HepG2 (cell line): ENCODE data around the gene TIAM2. TPM values are rescaled to one million over a fixed set of nuclear protein-coding genes. Genes with fewer than 3 reads are reported as not detected.

Experiments
- ATAC-seq: fragments of 200-7000 bp; cut with Tn5 transposase; 3 replicates; pipeline ENCODE4 v1.9.1; 2020; ENCODE audit warnings: mild to moderate bottlenecking, moderate library complexity
- BruUV-seq: library from RNA; stranded (reverse); fragments of 400-500 nt; replicated peaks from 2 replicates; lab custom pipeline; 2021; lab: Mats Ljungman, UMichigan
- CTCF ChIA-PET: fragments of 300-600 bp; formaldehyde crosslinking; extraction: SDS; loops from one replicate; lab custom pipeline; 2021; ENCODE audit warnings: low total read pairs, inconsistent platforms, low intra/inter-chr PET ratio; lab: Yijun Ruan, JAX
- POLR2A ChIA-PET: fragments of 350-600 bp; sonication (Branson Sonifier 250); formaldehyde crosslinking; loops from one replicate; lab custom pipeline; 2020; ENCODE audit warnings: antibody characterized with exemption, inconsistent platforms; lab: Yijun Ruan, JAX
- DNase-seq: peaks from one replicate; pipeline ENCODE4 v3.0.0-alpha.2; 2015; ENCODE audit warnings: low spot score
- FAIRE-seq: peaks from 3 replicates; lab custom pipeline; 2011; peaks lifted over from hg19 to GRCh38; lab: Jason Lieb, UNC
- H2AFZ ChIP-seq: one replicate; pipeline ENCODE4 v1.6.1; 2011; ENCODE audit warnings: low read length, inconsistent platforms
- H3K27ac ChIP-seq: fragments of 300-600 bp; 3 replicates; pipeline ENCODE4 v1.8.0; 2011; ENCODE audit warnings: mixed run types, mild to moderate bottlenecking, mixed read lengths, low read length, inconsistent platforms; ENCODE audit not compliant: insufficient read depth; ENCODE audit errors: extremely low read length
- H3K27me3 ChIP-seq, 2 experiments: fragments of 200-600 bp in 1 of 2; 2 replicates in 1 of 2; 3 replicates in 1 of 2; pipeline versions ENCODE4 v1.6.0 to v1.8.0; 2011; ENCODE audit warnings: low read length in 2 of 2, mild to moderate bottlenecking in 2 of 2, moderate library complexity in 2 of 2, inconsistent platforms in 1 of 2; ENCODE audit not compliant: insufficient read depth in 2 of 2, control insufficient read depth in 1 of 2
- H3K36me3 ChIP-seq, 2 experiments: fragments of 200-600 bp in 1 of 2; replicated peaks in 1 of 2; 2 replicates in 1 of 2; 3 replicates in 1 of 2; pipeline versions ENCODE4 v1.5.1 to v1.8.0; 2011; ENCODE audit warnings: low read length in 2 of 2, inconsistent platforms in 1 of 2; ENCODE audit not compliant: insufficient read depth in 2 of 2, control insufficient read depth in 1 of 2
- H3K4me1 ChIP-seq: 2 replicates; pipeline ENCODE4 v1.5.1; 2012; ENCODE audit warnings: low read length, inconsistent platforms; ENCODE audit not compliant: insufficient read depth
- H3K4me2 ChIP-seq: 2 replicates; pipeline ENCODE4 v1.6.0; 2011; ENCODE audit warnings: low read depth, low read length, inconsistent platforms
- H3K4me3 ChIP-seq, 3 experiments: fragments of 200-600 bp in 1 of 3; sonication (generic), shearing (Covaris generic) in 1 of 3; replicated peaks in 1 of 3; 2 replicates each; pipeline ENCODE4 v1.5.1; 2011 to 2016; ENCODE audit warnings: low read length in 3 of 3, inconsistent platforms in 2 of 3, low read depth in 2 of 3, mild to moderate bottlenecking in 2 of 3, control low read depth in 1 of 3, mixed read lengths in 1 of 3; ENCODE audit not compliant: insufficient read depth in 1 of 3
- H3K79me2 ChIP-seq: one replicate; pipeline ENCODE4 v1.6.1; 2011; ENCODE audit warnings: low read length, inconsistent platforms; ENCODE audit not compliant: insufficient read depth
- H3K9ac ChIP-seq: 2 replicates; pipeline ENCODE4 v1.6.0; 2011; ENCODE audit warnings: mild to moderate bottlenecking, low read depth, low read length, inconsistent platforms; ENCODE audit not compliant: insufficient read depth
- H3K9me3 ChIP-seq: 2 replicates; pipeline ENCODE4 v1.5.1; 2012; ENCODE audit warnings: mild to moderate bottlenecking, low read length
- H4K20me1 ChIP-seq: 2 replicates; pipeline ENCODE4 v1.6.0; 2011; ENCODE audit warnings: inconsistent platforms, mild to moderate bottlenecking, low read length, moderate library complexity; ENCODE audit not compliant: insufficient read depth
- IRX3 ChIP-seq: sonication (generic); formaldehyde crosslinking; IDR thresholded peaks from 2 replicates; pipeline ENCODE4 v1.8.1; 2023; ENCODE audit warnings: mild to moderate bottlenecking, low read depth, missing genetic modification reagents, borderline replicate concordance
- RFXANK ChIP-seq: IDR thresholded peaks from 2 replicates; pipeline ENCODE4 v1.6.1; 2016
- SIN3B ChIP-seq: fragments of 150-350 bp; IDR thresholded peaks from 2 replicates; pipeline ENCODE4 v1.6.1; 2014; ENCODE audit warnings: low read length
- WIZ ChIP-seq: sonication (generic); formaldehyde crosslinking; IDR thresholded peaks from 2 replicates; pipeline ENCODE4 v1.5.1; 2020; ENCODE audit warnings: mild to moderate bottlenecking, missing genetic modification reagents
- ZBTB40 ChIP-seq, 2 experiments: fragments of 450-650 bp in 1 of 2; sonication (generic) in 1 of 2; formaldehyde crosslinking in 1 of 2; IDR thresholded peaks; 2 replicates each; pipeline versions ENCODE4 v1.6.1 to v1.8.0; 2016 to 2022; ENCODE audit warnings: antibody characterized with exemption in 1 of 2, mild to moderate bottlenecking in 1 of 2, missing genetic modification reagents in 1 of 2
- ZBTB7A ChIP-seq: sonication (generic); formaldehyde crosslinking; IDR thresholded peaks from 2 replicates; pipeline ENCODE4 v1.8.0; 2022; ENCODE audit warnings: mild to moderate bottlenecking, missing genetic modification reagents
- ZNF704 ChIP-seq: sonication (generic); formaldehyde crosslinking; IDR thresholded peaks from 2 replicates; pipeline ENCODE4 v1.8.1; 2023; ENCODE audit warnings: mild to moderate bottlenecking, inconsistent platforms, moderate library complexity, missing genetic modification reagents, borderline replicate concordance
- ZNF747 ChIP-seq: sonication (generic); formaldehyde crosslinking; IDR thresholded peaks from 2 replicates; pipeline ENCODE4 v1.8.1; 2023; ENCODE audit warnings: missing genetic modification reagents, mild to moderate bottlenecking, borderline replicate concordance
- ZNF891 ChIP-seq: sonication (generic); formaldehyde crosslinking; IDR thresholded peaks from 2 replicates; pipeline ENCODE4 v1.5.0; 2020; ENCODE audit warnings: mild to moderate bottlenecking, missing genetic modification reagents
- WGBS: methylation state at CpG from one replicate; pipeline ENCODE4 v1.1.6; 2017; ENCODE audit warnings: low lambda C conversion rate; 5-methylcytosine and 5-hydroxymethylcytosine counted together
- in situ Hi-C: cut with HindIII; loops from 2 replicates; pipeline ENCODE4 v1.10.0; 2017; ENCODE audit warnings: low pct_unique_long_range_greater_than_20kb; ENCODE audit not compliant: extremely low pct_ligation_motif_present
- intact Hi-C: fragments of 100-400 bp; cut with micrococcal nuclease; formaldehyde crosslinking; loops from one replicate; pipeline ENCODE4 v1.10.0; 2022; ENCODE audit not compliant: unreplicated experiment
- polyA plus RNA-seq, 8 experiments: library from polyadenylated mRNA; depleted of rRNA in 3 of 8; stranded (reverse) in 7 of 8; unstranded in 1 of 8; fragments of >200 nt; fragmentation: Illumina TruSeq in 4 of 8; extraction: Trizol in 4 of 8; gene quantifications; 2 replicates each; pipeline versions ENCODE4 v1.2.1 to v1.2.3, GENCODE V29; 2011 to 2016; ENCODE audit warnings: low read depth in 4 of 8, missing spikeins in 1 of 8, mixed read lengths in 1 of 8; ENCODE audit not compliant: insufficient read depth in 1 of 8
- total RNA-seq, 5 experiments: library from RNA; depleted of rRNA; stranded (reverse); fragments of >200 nt; fragmentation: Illumina TruSeq; extraction: Trizol; gene quantifications; 2 replicates each; pipeline ENCODE4 v1.2.3, GENCODE V29; 2016; ENCODE audit warnings: low read depth in 1 of 5

The TIAM2 gene
- total and polyA plus RNA-seq, 2 of the 13 experiments (the other 11 are each of a cell fraction or from before 2014, with no cell fraction given) = 4.1 to 4.5 TPM

DNA sequence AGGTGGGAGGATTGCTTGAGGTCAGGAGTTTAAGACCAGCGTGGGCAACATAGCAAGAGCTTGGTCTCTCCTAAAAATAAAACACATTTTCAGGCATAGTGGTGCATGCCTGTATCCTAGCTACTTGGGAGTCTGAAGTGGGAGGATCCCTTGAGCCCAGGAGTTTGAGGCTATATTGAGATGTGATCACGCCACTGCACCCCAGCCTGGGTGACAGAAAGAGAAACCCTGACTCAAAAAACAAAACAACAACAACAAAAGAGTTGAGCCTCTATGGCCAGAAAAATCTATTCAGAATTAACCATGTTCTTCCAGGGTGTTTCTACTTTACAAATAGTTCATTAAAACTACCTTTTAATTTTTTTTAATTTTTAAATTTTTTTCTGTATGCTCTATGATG lies 60.6 kb downstream of the TIAM2 start:
- Histone ChIP-seq H3K4me2 (no peak overlapping the region), H2AFZ (no peak overlapping the region), H3K4me1 (no peaks in the 10 kb centered on the region), H3K9ac (no peak overlapping the region)
- no peak for ATAC-seq
- BruUV-seq = no TSS peak
- TF ChIP-seq WIZ (CRISPR knock-in tag) = no peak
- no peak for TF ChIP-seq SIN3B
- TF ChIP-seq ZNF747 = no peak
- no peak for TF ChIP-seq IRX3 (CRISPR knock-in tag)
- no peak for TF ChIP-seq ZBTB40 (IDR thresholded peaks at IDR 0.05)
- no peak for TF ChIP-seq ZBTB40 (CRISPR knock-in tag; IDR thresholded peaks at IDR 0.05)
- no peak for TF ChIP-seq RFXANK
- TF ChIP-seq ZBTB7A = no peak
- TF ChIP-seq ZNF891 = no peak
- no peak for TF ChIP-seq ZNF704 (CRISPR knock-in tag)
- TF ChIP-seq, all 625 proteins: peak for 0
- Histone ChIP-seq H3K36me3 (no peaks in the 10 kb centered on the region), H3K4me3 (no peak overlapping the region), H3K9me3 (no peaks in the 10 kb centered on the region), H3K27ac (no peak overlapping the region), H3K79me2 (no peaks in the 10 kb centered on the region), H4K20me1 (no peaks in the 10 kb centered on the region), H3K27me3 (no peaks in the 10 kb centered on the region)
- intact Hi-C loops (no loop called here), in situ Hi-C loops (no loop called here)
- FAIRE-seq = no peak
- POLR2A ChIA-PET = no interaction called here
- WGBS = 63% methylated on average over 2 of the region's 2 CpGs
- CTCF ChIA-PET = no interaction called here
- no peak for DNase-seq
